A549 (cell line): ENCODE measurements around the gene TPSB2.

ENCODE experiments used
- CBX8 ChIP-seq: fragments of 200-600 bp; sonication (generic); IDR thresholded peaks from 2 replicates; pipeline ENCODE4 v1.6.1; 2016
- CHD4 ChIP-seq: fragments of 200-600 bp; sonication (generic); IDR thresholded peaks from 2 replicates; pipeline ENCODE4 v1.6.1; 2016; ENCODE audit warnings: antibody characterized with exemption, mild to moderate bottlenecking, borderline replicate concordance
- HDAC2 ChIP-seq: fragments of 200-600 bp; sonication (generic); IDR thresholded peaks from 2 replicates; pipeline ENCODE4 v1.6.1; 2016
- MYC ChIP-seq: IDR thresholded peaks from 2 replicates; pipeline ENCODE4 v1.6.1; 2012; ENCODE audit warnings: mild to moderate bottlenecking, inconsistent platforms, low read length, improper control_type of control experiment, borderline replicate concordance
- POLR2A ChIP-seq: IDR thresholded peaks from 2 replicates; pipeline ENCODE4 v1.6.1; 2012; ENCODE audit warnings: mild to moderate bottlenecking, low read length
- RAD21 ChIP-seq, 2 experiments: fragments of >200 bp in 1 of 2; sonication (Bioruptor Twin) in 1 of 2; formaldehyde crosslinking in 1 of 2; IDR thresholded peaks in 1 of 2; conservative IDR thresholded peaks in 1 of 2; 2 replicates in 1 of 2; 3 replicates in 1 of 2; pipeline ENCODE4 v1.6.1; 2012 to 2018; ENCODE audit warnings: inconsistent platforms in 1 of 2
- RFX5 ChIP-seq: fragments of 450-650 bp; IDR thresholded peaks from 2 replicates; pipeline ENCODE4 v1.7.1; 2014; ENCODE audit warnings: antibody characterized with exemption, mild to moderate bottlenecking, moderate library complexity
- SMC3 ChIP-seq: fragments of >200 bp; sonication (Bioruptor Twin); formaldehyde crosslinking; IDR thresholded peaks from 3 replicates; pipeline ENCODE4 v1.6.1; 2018; ENCODE audit warnings: inconsistent platforms
- TF ChIP-seq, protein P1 (sequence below): IDR thresholded peaks from 2 replicates; pipeline ENCODE4 v1.6.1; 2012
- TF ChIP-seq, protein P2 (sequence below): fragments of >200 bp; sonication (Bioruptor Twin); formaldehyde crosslinking; IDR thresholded peaks from 3 replicates; pipeline ENCODE4 v1.5.1; 2016

DNA sequence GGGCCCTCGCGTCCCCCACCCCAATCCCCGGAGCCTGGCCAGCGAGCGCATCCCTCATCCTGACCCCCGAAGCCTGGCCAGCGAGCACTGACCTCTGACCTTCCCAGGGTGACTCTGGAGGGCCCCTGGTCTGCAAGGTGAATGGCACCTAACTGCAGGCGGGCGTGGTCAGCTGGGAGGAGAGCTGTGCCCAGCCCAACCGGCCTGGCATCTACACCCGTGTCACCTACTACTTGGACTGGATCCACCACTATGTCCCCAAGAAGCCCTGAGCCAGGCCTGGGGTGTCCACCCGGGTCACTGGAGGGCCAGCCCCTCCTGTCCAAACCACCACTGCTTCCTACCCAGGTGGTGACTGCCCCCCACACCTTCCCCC is 28.2 kb upstream of the TPSB2 start:
- TF ChIP-seq, protein P1, sequence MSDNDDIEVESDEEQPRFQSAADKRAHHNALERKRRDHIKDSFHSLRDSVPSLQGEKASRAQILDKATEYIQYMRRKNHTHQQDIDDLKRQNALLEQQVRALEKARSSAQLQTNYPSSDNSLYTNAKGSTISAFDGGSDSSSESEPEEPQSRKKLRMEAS, result no peak
- TF ChIP-seq, protein P2, sequence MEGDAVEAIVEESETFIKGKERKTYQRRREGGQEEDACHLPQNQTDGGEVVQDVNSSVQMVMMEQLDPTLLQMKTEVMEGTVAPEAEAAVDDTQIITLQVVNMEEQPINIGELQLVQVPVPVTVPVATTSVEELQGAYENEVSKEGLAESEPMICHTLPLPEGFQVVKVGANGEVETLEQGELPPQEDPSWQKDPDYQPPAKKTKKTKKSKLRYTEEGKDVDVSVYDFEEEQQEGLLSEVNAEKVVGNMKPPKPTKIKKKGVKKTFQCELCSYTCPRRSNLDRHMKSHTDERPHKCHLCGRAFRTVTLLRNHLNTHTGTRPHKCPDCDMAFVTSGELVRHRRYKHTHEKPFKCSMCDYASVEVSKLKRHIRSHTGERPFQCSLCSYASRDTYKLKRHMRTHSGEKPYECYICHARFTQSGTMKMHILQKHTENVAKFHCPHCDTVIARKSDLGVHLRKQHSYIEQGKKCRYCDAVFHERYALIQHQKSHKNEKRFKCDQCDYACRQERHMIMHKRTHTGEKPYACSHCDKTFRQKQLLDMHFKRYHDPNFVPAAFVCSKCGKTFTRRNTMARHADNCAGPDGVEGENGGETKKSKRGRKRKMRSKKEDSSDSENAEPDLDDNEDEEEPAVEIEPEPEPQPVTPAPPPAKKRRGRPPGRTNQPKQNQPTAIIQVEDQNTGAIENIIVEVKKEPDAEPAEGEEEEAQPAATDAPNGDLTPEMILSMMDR, result no peak
- TF ChIP-seq SMC3, result no peak
- TF ChIP-seq CBX8, result no peak
- TF ChIP-seq POLR2A, result no peak
- TF ChIP-seq CHD4, result no peak
- no peak for TF ChIP-seq MYC
- no peak for TF ChIP-seq HDAC2
- no peak for TF ChIP-seq RAD21 (conservative IDR thresholded peaks at IDR 0.05 in 1 of 2, IDR thresholded peaks at IDR 0.05 in 1 of 2)
- TF ChIP-seq RFX5, result no peak
